Dermis microvascular lymphatic vessel endothelial cell (primary cell): ENCODE results near the gene PAGE2. TPM values are rescaled to one million over a fixed set of nuclear protein-coding genes. Genes with fewer than 3 reads are reported as not detected.
"Not testable (repeated sequence)": the region's sequence is repeated elsewhere in the genome, so short reads cannot be mapped to it uniquely, and the experiment has no call there.

Source experiments
- DNase-seq, 2 donors: peaks; one replicate each; pipeline versions ENCODE4 v3.0.0 to v3.0.0-alpha.2; 2010; ENCODE audit warnings: low read depth in 2 of 2
- total RNA-seq: library from RNA; depleted of rRNA; stranded (reverse); fragments of >200 nt; gene quantifications from 2 replicates; pipeline ENCODE4 v1.2.1, GENCODE V29; 2014

PAGE2 gene, protein sequence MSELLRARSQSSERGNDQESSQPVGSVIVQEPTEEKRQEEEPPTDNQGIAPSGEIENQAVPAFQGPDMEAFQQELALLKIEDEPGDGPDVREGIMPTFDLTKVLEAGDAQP
- total RNA-seq = not detected in 2 replicates

DNA sequence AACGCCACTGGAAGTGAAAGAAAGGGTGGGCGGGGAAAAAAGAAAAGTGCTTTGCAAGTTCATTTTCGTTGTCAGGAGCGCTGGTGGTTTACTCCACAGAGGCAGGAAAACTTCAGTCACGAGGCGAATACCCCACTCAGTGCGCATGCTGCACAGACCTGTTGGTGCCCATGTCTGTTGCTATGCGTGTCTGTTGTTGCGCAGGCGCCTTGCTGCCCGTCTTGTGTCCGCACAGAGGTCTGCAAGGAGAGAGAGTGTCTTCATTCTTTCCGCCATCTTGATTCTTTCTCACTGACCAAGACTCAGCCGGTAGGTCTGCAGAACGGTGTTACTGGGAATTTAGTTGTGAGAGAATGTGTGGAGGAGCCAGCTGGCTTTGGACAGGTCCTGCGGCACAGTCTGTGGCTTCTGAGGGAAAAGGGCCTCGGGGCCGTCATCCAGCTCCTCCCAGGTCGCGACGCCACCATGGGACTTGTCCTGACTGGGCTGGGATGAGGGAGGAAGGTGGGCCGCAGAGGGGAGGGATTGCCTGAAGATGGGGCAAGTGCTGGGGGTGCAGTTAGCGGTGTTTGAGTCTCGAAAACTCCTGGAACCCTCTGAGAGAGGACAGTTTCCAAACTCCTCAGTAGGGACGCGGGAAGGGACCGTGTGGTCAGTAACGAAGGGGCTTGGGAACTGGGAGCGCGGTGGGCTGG, at the start of gene PAGE2:
Gene PAGE2 (plus strand): TSS at position 224 of the 695 bp plus-strand sequence. CDS start 1,003 bp downstream, outside the sequence.
- DNase-seq = no peak

DNA sequence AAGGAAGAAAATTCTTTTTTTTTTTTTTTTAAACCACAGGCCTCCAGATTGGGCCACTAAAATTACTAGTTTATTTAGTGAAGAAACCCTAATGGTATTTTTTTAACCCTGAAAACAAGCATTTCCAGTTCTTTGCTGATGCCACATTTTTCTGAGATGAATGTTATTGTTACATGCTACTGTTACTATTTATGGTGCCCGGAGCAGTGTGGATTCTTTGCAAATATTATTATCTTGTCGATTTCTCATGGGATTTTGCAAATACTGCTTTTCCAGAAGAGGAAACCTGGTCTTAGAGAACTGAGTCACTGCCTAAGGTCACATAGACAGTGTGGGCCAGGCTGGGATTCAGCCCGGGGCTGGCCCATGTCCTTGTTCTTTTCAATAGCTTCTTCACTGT, 49.3 kb upstream of the PAGE2 start:
- no peak for DNase-seq

DNA sequence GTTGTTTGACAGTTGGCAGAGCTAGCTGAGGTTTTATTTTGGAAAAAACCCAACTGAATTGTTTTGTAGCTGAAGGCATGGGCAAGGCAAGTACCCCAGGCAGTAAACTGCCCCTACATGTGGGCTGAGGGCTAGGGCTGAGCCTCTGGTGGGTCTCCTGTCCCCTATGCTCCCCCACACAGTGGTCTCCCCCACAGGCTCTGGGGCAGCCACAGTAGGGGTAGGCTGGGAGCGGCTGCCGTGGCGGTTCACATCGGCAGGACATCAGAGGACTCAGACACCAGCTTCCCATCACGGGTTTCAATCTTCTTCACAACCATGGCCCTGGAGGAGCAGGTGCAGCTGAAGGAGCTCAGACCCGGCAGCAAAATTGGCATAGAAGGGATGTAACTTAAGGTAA, 47.3 kb upstream of the PAGE2 start:
- no peak for DNase-seq

DNA sequence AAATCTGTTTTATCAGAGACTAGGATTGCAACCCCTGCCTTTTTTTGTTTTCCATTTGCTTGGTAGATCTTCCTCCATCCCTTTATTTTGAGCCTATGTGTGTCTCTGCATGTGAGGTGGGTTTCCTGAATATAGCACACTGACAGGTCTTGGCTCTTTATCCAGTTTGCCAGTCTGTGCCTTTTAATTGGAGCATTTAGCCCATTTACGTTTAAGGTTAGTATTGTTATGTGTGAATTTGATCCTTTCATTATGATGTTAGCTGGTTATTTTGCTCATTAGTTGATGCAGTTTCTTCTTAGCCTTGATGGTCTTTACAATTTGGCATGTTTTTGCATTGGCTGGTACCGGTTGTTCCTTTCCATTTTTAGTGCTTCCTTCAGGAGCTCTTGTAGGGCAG, 38.2 kb upstream of the PAGE2 start:
- DNase-seq = not testable (repeated sequence)

DNA sequence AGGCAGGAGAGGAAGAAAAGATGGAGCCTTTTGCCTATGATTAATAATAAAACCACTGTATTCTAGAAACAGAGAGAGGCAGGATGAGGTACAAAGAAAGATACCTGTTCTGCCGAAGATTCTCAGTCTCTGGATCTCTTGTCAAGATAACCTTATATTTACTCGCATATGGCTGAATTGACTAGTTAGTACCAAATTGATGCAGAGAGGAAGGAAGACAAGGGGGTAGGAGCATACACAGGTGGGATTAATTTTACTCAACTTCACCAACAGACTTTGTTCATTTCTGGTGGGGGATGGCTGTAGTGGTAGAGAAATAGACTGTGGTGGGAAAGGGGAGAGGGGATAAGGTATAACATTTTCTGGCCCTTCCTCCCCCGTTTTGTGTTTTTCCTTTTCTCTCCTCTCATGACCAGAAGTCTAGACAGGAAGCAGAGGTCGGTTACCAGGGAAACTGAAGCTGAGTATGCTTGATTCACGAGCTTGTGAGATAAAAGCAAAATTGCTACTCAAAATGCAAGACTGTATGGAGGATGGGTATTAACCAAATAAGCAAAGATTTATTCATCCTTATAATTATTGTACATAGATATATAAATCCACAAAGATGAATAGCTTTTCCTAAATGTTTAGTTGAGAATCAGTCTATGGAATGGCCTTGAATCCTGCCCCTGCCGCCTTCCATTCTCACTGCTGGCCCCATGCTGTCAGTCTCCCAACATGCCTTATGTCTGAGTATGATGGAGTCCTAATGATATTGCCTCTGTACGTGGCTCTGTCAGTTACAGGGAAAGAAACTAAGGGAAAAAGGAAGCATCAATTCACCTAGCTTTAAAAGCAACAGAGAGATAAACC, 31.8 kb upstream of the PAGE2 start:
- DNase-seq = peak; percentile 15 to 84

DNA sequence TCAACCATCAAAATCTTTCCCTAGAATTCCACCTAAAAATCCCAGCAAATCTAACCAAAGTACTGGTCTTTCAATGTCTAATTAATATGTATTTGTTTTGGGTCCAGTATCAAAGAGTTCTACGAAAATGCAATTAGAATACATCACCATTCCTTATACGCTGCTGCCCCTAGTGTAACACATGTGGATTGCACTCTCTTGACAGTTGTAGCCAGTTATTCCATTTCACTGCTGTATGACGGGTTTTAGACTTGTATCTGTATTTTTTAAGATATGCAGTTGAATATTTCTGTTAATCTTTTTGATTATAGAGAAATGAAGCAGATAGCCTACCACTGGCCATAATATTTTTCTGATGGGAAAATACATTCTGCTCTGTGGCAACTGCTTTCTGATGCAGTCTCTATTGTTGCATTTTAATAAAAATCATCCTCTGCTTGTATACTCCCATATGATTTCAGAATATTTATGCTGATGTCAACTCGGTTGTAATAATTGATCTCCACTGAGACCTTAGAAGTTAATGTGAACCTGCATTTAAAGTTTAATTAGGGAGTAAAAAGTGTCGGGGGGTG, 31.1 kb upstream of the PAGE2 start:
- DNase-seq = peak; percentile 20 to 56

DNA sequence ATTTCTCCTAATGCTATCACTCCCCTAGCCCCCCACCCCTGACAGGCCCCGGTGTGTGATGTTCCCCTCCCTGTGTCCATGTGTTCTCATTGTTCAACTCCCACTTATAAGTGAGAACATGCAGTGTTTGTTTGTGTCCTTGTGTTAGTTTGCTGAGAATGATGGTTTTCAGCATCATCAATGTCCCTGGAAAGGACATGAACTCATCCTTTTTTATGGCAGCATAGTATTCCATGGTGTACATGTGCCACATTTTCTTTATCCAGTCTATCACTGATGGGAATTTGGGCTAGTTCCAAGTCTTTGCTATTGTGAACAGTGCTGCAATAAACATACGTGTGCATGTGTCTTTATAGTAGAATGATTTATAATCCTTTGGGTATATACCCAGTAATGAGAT, 21.6 kb upstream of the PAGE2 start:
- DNase-seq = not testable (repeated sequence)

DNA sequence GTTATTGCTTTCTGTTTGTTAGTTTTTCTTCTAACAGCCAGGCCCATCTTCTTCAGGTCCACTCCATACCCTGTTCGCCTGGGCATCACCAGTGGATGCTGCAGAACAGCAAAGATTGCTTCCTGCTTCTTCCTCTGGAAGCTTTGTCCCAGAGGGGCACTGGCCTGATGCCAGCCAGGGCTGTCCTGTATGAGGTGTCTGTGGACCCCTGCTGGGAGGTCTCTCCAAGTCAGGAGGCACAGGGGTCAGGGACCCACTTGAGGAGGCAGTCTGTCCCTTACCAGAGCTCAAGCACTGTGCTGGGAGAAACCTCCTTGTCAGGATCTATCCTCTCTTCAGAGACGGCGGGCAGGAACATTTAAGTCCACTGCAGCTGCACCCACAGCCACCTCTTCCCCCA, 16.5 kb upstream of the PAGE2 start:
- no peak for DNase-seq

DNA sequence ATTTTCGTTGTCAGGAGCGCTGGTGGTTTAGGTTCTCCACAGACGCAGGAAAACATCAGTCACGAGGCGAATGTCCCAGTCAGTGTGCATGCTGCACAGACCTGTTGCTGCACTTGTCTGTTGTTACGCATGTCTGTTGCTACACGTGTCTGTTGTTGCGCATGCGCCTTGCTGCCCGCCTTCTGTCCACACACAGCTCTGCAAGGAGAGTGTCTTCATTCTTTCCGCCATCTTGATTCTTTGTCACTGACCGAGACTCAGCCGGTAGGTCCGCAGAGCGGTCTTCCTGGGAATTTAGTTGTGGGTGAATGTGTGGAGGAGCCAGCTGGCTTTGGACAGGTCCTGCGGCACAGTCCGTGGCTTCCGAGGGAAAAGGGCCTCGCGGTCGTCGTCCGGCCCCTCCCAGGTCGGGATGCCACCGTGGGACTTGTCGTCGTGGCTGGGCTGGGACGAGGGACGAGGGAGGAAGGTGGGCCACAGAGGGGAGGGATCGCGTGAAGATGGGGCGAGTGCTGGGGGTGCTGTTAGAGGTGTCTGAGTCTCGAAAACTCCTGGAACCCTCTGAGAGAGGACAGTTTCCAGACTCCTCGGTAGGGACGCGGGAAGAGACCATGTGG, 13.9 kb upstream of the PAGE2 start, which contains the start of gene PAGE2B:
Gene PAGE2B (plus strand): TSS at position 180 of the 617 bp plus-strand sequence. CDS start 1,012 bp downstream, outside the sequence.
- no peak for DNase-seq

DNA sequence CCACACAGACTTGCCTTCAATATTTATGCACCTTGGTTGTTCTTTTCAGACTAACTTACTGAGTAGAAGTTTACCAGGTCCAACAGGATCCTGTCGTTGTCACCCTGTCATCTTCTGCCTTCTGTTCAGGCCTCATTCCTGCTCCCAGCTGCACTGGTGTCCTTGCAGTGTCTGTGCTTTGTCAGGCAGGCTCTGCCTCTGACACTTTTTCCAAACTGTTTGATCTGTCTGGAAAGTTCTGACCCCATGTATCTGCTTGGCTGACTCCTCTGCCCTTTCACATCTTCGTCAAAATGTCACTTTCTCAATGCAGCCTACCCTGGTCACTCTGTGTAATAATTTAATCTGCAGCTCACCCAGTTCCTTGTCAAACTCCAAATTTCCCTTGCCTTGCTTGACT, 9.9 kb downstream of the PAGE2 start:
- no peak for DNase-seq

DNA sequence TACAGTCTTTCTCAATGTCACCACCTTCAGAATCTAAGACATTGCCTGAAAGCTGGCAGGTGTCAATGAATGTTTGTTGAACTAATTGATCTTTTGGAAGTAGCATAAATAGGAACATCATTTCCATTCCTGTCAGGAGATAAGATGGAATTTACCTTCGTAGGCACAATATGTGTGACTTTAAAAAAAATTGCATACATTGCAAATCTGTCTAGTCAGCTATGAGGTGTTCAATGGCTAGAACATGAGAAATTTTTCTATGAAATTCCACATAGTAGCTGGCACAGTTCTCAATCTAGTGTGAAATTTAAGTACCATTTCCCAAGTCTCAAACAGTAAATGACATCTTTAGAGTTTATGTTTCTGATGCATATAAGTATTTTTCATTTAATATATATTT, 10.3 kb downstream of the PAGE2 start:
- no peak for DNase-seq

DNA sequence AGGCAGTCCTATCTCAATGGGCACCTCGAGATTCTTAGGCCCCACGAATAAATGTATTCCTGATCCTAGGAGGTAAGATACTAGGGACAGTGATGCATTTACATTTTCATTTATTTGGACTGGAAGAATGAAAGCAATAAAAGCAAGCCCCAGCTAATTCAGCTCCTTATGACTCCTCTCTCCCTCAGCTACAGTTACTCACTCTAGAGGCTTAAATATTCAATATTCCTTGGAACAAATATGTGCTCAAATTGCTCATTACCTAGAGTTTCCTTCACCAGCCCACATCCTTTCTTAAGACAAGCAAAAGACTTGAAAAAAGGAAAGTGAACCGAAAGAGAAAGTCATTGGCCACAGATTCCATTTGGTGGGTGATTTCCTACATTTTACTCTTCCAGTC, 13.9 kb downstream of the PAGE2 start:
- DNase-seq = no peak

DNA sequence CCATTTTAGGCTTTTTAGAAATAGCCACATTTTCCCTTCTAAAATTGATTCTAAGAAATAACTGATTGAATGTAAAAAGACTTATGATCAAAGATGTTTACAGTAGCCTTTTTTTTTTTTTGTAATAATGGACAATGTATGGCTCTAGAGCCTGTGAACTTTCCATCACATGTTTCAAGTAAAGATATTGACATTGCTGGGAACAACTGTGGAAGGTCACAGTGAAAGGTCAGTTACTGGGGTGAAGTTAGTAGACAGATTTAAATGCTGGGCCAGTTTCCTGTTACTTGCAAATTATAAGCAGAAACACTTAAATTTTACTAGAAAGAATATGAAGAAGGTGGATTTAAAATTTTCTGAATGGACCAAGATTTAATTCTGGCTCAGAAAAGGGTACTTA, 18.4 kb downstream of the PAGE2 start:
- no peak for DNase-seq

DNA sequence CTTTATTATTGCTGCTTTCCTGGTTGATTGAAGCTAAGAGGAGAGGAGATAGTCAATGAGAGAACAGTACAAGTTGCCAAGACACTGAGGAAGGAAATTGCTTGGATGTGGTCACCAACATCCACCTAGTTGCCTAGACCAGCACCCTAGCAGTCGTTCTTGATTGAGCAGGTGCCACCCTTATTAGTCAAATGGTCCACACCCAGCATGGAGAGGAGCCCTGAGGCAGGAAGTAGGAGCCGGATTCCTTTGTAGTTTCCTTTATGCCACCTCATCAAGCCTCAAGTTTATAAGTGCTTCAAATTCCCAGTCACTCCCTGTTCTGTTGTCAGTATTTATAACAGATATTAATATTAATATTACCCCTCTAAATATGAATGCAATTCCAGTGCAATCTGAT, 19.1 kb downstream of the PAGE2 start:
- DNase-seq = no peak

DNA sequence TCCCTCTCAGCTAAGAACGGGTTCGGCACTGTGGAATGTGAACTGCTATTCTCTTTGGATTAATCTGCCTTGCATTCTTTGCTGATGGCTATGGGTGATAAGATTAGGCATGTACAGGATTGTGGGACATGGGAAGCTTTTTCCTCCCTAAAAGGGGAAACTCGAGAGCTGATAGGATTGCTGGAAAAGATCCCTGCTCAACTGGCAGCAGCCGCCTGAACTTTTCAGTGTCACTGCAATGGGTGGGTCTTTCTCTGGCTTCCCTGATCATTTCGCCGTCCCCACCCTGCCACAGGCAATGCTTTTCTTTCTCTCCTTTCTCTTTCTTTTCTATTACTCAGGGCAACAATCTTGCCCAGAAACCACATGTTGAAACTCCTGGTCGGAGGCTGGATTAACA, 20.5 kb downstream of the PAGE2 start:
- no peak for DNase-seq

DNA sequence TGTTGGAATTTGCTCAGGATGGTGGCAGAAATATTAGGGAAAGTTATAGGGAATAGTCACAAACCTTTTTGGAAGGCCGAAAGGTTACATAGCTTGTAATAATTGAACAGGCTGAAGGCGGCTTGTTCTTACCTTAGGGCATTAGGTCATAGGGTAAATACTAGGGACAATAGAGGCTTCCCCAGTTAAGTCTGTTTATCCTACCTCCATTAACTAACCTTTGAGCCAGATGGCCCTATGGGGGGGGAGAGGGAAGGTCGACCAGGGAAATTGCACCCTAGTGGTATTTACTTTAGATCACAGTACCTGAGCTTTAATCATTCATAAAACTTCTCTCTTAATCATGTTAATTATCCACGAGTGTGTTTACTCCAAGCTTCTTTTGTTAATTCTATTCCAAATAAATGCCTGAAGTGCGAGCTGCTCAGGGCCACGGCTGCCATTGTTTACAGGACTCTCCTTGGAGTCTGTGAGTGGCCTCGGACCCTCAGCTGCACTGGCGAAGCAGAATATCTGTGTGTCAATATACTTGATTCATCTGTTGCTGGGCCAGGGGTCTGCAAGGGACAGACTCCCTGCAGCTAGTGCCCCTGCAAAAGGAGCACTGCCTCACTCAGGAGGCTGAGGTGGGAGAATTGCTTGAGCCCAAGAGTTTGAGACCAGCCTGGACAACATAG, 22.9 kb downstream of the PAGE2 start:
- DNase-seq = no peak

DNA sequence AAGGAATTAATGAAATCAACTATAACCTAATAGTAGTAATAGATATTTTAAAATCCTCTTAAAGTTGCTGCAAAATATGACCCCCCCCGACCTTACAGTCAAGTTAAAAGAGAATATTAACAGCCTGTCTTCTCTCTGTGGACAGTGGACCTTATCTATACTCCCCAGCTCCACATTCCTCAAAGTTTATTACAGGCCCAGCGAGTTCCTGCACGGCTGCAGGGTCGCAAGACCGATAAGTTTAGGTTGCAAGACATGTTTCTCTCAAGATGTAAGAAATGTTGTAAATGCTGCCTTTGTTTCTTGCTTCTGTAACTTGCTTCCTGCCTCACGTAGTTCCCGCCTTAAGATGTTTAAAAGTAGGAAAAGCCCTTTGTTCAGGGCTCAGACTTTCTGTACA, 27.8 kb downstream of the PAGE2 start:
- DNase-seq = not testable (repeated sequence)

DNA sequence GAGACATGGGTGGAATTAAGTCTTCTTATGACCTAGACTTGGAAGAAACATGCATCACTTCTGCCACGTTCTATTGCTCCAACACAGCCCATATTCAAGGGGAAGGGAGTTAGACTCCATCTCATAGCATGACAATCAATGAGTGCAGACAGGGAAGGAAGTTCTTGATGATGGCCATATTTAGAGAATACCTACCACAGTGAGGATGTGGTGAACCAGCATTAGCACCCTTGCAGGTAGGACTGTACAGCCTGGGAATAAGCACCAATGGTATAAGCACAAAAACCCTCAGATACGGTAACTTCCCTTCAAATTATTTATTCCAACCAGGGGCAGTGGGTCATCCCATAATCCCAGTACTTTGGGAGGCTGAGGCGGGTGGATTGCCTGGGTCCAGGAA, 29.8 kb downstream of the PAGE2 start:
- no peak for DNase-seq

DNA sequence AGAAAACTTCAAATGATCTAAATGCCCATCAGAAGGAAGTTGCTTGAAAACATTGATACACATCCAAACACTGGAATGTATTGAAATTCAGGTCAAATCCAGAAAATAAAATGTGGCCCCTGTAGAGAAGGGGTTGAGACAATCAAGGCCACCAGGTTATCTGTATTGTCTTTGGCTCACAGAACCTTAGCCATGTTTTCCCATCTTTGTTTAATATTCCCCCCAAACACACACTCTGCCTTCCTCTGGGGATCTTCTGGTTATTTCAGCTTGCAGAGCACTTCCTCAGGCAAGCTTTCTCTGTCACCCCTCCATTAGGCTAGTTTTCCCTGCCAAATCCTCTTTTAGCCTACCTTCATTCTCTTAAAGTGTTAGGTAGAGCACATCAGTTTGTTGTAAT, 30.5 kb downstream of the PAGE2 start:
- peak; percentile 64 to 88 for DNase-seq

DNA sequence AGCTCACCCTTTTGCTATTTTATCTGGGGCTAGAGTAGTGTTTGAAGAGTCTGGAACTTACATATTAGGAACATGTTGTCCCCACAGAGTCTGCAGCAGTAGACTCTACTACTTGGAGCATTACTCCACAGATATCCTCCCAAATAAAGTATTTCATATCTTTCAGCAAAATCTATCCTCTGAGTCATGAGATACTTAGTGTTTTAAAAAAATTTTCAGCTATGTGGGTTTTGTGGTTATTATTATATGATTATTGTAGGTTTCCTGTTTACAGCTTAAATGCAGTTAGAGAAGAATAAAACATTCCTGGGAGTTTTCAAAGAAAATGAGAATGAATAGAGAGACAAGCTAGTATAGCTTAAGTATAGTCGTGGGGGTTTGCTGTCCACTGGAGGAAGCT, 30.9 kb downstream of the PAGE2 start:
- DNase-seq = peak in 1 of 2 donors; percentile 27

DNA sequence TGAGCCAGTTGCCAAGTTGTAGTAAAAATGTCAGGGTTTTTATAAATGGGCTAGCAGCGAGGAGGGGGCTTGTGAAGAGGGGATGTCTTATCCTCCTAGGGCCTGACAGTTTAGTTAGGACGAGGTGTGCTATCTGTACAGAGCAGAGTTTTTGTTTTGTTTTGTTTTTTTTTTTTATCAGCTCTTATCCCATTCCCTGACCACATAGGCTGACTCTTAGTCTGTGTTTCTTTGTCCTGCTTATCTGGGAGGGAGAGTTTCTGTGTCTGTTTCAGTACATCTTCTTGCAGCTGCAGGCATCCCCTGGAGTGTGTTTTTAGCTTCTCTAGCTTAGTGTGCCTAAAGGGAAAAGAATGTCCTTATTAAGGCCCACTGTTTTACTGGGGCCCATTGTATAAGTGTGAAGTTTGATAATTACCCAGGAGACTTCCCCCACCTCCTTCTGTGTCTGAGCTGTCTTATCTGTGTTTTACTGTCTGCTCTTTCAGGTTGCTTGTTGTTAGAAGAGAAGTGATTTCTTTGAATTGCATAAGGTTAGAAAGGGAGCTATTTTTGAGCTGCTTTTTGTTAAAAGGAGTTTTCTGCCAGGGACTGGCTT, 32.0 kb downstream of the PAGE2 start:
- no peak for DNase-seq
